HG03196 (cell line): ENCODE measurements around the gene POLN.

ENCODE experiments used
- ATAC-seq: cut with Tn5 transposase; IDR thresholded peaks from one replicate; pipeline ENCODE4 v1.9.1; 2021; ENCODE audit not compliant: unreplicated experiment

Gene POLN

DNA sequence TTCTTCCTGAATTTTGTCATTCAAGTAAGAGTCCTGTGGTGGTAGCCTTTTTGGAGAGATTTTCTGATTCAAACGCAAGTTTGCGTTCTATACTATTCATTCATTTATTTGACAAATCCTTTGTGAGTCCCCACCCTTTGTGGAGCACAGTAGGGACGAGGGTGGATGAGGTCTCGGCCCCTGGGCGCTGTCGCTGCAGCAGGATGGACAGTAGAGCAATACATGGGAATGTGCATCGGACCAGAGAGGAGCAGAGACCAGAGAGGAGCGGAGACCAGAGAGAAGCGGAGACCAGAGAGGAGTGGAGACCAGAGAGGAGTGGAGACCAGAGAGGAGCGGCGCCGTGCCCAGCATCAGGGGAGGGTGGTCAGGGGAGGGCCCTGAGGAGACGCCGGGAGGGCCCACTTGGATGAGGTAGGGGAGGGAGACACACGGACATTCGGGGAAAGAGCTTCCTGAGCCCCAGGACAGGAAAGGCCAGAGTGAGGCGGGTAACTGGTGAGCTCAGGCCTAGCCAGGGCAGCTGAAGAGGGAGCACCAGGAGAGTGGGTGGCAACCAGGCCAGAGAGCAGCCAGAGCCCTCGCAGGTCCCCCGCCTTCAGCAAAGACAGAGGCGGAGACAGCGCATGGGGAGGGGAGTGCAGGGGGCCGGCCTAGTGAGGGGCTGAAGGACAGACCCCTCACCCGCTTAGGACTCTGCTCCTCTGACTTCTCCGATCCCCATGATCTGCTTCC is 115.4 kb downstream of the POLN start:
- no peak for ATAC-seq

DNA sequence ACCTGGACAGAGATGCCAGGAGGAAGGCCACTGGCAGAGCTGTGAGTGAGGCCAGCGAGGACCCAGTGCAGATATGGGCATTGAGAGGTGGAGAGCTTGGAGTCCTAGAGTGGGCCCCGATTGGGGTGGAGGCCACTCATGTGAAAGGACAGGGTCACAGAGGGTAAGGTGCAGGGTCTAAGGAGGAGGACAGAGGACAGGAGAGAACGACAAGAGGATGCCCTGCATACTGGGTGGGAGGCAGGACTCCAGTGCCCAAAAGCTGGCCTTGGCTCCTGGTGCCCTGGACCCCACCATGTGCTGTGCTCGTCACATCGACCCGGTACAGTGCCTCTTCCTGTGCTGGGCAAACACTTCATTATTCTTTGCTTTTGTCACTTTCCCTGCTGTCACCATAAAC is 116.1 kb downstream of the POLN start:
- ATAC-seq: no peak

DNA sequence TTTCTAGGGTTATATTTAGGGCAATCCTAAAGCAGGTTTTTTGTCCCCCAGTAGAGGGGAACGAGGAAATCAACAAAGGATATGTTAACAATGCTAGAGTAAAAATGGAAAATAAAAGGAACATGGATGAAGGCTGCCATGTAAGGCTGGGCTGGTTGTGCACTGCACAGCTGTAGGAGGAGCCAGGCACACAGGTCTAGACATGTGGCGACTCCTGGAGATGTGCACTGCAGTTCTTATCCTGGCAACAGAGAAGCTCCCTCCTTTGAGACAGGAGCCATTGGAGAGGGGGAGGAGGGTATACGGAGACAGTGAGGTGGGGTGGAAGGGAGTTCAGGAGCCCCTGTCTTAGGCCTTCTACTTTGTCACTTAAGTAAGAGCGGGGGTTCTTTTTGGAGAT is 116.9 kb downstream of the POLN start:
- no peak for ATAC-seq

DNA sequence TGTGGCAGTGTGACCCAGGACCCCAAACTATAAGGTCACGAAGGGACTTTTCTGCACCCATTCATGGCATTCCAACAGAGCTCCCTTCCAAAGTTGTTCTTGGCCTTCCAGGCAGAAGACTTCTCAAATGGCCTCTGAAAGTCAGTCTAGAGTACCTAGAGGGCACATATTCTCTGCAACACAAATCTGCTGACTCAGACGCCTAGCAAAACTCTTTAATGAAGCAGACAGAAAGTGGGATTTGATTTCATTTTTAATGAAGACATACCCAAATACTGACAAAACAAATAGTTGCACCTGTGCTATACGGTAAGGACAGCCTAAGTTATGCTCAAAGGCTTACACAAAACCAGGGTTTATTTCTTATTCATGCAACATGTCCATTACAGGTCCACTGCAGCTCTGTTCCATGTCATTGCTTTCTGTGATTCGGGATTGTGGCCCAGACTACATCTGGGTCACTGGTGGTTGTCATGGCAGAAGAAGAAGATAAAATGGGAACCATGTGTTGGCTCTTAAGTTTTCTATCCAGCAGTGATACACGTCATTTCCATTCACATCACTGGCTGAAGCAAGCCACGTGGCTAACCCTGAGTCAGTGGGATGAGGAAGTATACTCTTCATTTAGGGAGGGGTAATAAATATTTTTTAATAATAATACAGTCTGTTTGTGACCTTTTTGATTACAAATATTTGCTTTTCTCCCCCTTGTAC is 125.1 kb downstream of the POLN start:
- no peak for ATAC-seq

DNA sequence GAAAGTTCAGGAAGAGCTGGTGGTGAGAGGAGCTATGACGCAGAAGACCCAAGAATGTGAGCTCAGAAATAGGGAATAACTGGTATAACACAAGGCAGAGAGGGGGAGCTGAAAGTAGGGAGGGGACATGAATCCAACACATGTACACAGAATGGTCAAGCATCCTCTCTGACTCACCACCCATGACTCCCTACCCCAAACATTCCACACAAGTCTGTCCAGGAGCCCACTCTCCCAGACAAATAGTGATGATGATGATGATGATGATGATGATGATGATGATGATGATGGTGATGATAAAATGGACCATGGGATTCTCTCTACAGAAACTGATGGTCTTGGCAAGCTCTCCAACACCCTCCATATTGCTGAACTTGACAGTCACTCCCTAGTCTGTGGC is 136.4 kb downstream of the POLN start:
- ATAC-seq: no peak

DNA sequence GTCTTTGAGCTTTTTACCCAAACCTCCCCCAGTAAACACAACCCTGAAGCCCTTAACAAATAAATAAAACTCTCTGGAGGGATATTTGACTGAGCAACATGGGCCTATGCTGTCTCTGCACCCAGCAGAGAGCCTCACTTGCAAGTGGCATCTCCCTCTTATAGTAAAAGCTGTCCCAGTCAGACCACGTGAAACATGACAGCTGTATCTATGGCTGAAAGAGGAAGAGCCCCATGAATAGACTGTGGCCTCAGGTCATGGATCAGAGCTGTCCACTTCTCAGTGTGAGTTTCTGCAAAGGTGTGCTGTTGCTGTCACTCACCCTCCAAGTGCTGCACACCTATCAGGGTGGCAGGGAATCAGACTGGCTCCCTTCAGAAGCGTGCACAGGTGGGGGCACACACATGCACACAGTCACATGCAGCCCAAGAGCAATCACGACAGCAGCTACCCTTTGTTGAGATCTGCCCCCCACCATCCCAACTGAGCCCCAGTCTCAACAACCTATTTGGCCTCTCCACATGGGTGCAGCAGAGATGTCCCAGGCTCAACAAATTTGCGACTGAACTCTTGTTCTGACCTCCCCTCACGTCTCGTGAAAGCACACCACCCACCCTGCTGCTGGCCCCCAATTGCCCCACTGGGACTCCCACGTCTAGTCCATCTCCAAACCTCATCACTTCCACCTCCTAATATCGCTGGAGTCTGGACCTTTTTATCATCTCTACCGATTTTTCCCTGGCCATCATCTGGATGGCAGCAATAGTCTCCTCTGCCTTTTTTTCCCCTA is 137.2 kb downstream of the POLN start:
- no peak for ATAC-seq

DNA sequence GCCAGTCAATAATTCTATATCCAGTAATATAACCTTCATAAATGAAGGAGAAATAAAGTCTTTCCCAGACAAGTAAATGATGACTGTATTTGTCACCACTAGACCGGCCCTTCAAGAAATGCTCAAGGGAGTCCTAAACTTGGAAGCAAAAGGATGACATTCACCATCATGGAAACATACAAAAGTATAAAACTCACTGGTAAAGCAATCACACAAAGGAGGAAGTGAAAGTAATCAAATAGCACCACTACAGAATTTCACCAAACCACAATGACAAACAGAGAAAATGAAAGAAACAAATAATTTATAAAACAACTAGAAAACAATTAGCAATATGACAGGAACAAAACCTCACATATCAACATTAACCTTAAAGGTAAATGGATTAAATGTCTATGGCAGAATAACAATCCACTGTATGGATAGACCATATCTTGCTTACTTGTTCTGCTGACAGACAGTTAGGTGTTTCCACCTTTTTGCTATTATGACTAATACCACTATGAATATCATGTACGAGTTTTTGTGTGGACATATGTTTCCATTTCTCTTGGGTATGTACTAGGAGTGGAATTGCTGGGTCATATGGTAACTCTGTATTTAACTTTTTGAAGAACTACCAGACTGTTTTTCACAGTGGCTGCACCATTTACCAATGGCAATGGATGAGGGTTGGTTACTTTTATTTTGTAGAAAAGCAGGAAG is 137.9 kb downstream of the POLN start:
- ATAC-seq: no peak

DNA sequence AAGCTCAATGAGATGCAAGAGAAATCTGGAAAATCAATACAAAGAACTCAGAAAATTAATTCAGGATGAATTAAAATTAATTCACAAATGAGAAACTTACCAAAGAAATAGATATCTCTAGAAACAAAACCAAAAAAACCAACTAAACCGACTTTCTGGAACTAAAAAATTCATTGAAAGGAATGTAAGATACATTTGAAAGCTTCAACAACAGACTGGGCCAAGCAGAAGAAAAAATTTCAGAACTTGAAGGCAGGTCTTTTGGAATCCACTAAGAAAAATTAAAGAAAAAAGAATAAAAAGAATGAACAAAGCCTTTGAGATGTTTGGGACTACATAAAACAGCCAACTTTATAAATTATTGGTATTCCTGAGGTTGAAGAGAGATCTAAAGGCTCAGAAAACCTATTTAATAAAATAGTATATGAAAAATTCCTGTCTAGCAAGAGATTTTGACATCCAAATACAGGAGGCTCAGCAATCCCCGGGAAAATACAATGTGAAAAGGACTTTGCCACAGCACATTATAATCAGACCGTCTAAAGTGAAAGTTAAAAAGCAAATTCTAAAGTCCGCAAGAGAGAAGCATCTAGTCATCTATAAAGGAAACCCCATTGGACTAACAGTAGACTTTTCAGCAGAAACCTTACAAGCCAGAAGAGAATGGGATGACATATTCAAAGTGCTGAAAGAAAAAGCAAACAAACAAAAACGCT is 138.6 kb downstream of the POLN start:
- no peak for ATAC-seq

DNA sequence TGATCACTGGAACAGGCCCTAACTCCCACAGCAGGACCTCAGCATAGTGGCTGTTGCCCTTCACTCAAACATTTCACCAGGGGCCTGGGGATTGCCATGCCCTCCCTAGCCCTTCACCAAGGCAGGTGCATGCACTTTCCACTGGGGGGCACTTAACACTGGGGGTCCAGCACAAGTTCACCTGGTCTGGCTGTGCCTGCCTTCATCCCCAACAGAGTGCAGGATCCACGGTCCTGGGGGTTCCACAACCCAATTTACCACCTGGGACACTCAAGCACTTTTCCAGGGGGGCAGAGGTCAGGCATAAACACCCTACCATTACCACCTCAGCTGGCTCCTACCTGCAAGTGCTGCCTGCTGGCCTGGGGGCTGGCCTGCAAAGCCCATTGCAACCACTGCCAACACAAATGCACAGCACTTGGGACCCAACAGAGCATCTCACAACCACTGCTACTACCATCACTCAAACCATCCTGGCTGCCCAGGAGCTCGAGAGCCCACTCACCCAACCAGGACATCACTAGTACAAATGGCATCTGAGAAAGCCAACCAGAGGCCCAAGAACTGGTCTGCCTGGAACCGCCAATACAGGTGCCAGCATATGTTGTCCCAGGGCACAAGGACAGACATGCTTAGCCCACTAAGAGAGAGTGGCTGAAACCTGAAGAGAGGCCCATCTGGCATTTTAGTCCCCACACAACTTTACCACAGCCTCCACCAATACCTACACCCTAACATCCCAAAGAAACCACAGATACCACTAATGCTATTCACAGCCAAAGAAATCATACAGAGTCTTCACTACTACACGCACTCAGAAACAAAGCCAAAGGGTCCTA is 139.7 kb downstream of the POLN start:
- ATAC-seq: no peak

DNA sequence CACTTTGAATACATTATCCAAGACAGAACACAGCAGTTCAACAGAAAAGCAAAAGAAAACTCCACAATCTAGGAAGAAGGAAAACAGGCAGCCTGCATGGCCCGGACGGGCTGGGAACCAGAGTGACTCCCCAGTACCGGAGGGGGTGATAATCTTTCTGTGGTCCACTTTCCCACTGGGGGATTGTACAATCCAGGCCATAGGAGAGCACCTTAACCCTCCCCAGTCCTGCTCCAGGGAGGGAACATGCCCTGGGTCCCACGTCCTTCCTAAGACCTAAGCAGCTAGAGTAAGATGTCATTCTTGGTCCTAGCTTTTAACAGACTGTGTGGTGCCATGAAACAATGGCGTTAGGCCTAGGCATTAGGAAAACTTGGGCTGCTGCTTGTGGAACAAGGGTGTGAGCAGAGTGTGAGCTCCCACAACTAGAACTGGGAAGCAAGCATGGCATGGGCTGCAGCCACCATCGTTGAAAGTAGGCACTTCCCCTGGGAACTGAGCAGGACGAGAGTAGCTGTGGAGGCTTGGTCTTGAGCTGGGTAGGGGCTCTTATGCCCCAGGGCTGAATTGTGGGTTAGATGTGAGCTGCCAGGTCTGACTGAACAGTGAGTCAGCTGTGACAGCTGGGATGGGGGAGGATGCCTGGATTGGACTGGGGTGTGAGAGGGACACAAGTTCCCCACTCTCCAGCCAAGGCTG is 140.4 kb downstream of the POLN start:
- ATAC-seq: no peak

DNA sequence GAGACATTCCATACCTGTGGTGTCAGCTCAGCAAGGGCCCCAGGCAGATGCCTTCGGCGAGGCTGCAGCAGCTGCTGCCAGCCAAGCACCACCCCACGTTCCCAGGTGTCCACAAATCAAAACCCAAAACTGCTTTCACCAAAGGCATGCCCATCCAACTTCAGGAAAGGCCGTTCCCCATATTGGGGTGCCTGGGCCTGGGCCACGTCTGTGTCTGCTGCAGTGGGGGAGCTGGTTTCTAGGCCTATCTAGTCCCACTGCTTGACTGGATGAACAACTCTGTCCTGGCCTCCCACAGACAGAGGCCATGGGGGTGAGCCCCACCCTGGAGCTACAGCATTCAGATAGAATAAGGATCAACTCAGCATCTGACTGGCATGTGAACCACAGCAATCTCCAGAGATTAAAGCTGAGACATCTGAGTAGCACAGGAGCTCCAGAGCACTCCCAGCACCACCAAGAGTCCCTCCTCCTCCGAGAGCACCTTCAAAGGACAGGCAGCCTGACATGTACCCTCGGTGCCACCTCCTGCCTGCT is 145.8 kb downstream of the POLN start:
- no peak for ATAC-seq

DNA sequence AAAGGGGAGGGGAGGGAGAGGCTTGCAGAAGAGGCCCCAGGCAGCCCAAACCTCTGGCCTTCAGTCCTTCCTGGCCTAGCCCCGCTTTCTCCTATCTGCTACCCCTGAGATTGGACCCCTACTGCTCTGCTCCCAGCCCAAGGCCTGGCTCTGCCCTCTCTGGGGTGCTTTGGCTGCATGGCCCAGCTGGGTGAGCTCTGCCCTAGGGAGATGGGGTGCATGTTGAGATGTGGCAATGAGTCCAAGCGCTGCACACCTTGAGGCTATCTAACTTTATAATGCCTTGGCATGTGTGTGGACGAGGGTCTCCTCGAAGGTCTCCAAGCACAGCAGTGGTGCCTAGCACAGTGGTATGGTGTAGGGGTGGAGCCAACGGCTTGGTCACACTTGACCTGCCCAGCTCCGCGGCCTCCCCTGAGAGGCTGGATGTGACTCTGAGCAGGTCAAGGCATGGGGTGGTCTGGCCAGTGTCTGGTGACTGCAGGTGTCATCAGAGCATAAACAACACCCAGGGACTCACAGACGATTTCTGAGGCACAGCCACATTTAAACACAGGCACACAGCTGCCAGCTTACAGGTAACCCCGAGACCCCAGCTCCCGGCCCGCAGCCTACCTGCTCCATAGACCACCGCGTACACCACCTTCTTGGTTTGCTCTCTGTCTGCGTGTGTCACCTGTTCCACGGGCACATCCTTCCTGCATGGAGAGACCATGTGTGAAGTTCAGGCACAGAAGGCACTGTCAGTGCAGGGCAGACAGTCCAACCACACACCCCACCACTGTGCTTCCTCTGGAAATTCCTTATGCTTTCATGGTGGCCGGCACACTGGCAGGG is 146.5 kb downstream of the POLN start:
- no peak for ATAC-seq

DNA sequence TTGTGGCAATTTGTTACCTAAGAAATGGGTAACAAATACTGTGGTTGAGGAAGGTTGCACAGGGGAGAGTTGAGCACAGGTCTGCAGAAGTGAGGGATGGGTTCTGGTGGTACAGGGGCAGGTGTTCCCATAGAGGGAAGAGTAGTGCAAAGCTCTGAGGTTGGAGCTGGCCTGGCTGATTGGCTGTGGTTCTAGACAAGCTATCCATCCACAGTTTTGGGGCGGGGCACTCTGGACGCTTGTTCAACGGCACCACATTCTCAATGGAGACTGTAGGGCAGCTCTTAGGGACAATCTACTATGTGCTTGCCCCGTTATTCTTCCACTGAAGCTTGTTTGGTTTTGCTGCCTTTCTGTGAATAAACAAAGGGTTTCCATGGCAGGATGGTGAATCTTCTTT is 147.4 kb downstream of the POLN start:
- no peak for ATAC-seq

DNA sequence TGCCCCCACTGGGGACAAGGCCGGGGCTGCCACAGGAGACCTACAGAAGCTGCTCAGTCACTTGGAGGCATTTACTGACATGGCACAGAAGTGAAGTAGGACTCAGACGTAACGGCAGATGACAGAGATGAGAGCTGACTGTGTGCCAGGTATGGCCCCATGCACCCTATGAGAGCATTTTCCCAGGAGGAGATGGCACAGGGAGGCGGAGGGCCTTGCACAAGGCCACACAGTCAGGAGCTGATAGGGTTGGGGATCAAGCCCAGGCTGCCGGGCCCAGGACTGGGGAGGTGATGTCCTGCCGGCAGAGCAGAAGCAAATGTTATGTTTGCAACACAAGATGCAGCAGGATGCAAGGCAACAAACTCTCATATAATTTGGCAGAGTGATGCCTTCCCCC is 148.7 kb downstream of the POLN start:
- ATAC-seq: no peak

DNA sequence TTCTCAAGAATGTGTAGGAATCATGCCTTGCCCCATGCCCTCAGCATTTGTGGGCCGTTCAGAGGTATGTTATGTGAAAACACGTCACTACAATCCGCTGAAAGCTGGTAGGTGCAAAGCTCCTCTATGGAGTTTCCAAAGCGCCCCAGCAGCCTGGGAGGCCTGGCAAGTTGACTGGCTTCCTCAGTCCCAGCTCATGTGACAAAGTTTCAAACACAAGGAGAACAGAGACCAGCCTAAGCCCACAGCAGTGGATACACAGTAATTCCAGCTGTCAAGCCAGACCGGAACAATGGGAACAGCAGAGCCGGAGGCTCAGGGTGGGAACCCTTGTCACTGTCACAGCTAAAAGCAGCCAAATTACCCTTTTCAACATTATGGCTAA is 149.3 kb downstream of the POLN start:
- ATAC-seq: no peak

DNA sequence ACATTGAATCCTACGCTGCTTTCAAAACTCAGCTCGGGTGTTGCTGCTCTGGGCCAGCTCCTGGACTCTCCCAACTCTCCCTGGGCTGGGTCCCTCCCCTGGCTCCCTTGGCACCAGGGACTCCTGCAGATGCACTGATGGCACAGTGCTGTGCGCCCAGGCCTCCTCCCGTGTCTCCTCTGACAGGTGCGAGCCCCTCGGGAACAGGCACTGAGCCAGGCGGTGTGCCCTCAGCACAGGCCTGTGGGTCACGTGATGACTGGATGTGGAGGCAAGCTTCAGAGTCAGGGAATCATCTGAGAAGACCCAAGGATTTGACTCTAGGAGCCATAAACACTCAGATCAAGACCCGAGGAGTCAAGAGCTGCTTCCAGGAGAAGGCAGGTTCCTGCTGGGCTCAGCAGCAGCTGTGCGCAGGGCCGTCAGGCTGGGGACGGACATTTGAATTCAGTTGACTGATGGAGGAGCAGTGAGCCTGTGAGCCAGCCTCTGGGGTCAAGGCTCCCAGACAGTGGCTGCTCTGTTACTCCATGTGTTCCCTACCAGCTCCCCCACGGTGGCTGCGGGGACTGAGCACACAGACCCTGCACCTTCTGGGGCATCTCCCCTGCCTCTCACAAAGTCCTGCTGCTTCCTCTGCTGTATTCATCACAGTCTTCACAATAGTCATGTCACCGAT is 149.8 kb downstream of the POLN start:
- ATAC-seq: no peak

DNA sequence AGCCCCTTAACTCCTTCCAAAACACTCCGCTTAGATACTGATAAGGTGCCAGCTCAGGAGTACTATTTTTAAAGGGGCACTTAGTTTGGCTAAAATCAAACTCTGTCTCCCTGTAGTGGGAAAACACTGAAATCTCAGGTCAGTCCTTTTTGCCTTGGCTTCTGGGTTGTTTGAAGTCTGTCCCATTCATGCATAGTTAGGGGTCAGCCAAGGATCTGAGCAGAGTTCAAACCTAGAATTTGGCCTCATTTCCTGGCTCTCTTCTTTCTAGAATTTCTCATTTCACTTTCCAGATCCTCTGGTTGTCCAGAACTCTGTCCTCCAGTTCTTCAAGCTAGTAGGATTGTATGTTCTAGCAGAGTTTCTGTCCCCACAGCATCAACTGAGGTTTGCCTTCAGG is 151.3 kb downstream of the POLN start:
- no peak for ATAC-seq

DNA sequence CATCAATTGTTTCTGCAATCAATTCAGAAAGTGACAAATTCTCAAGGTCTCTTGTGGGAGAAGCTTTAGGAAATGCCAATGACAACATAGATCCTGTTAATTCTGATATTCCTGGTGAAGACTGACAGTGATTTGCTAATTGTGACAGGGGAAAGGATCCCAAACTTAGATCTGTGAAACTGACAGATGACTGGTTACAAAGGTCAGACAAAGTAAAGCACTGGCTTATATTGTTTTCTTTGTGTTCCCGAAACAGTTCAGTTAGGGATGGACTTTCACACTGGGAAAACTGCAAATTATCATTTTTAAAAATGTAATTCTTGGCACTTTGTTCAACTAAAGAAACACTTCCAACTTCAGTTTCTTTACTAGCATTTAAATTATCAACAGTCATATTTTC is 152.7 kb downstream of the POLN start:
- no peak for ATAC-seq
